Measurements from ENCODE around the gene KCNK6. TPM values are rescaled to one million over a fixed set of nuclear protein-coding genes. Genes with fewer than 3 reads are reported as not detected.

The KCNK6 gene
- 9.3 and 13.0 TPM in 2 replicates for total RNA-seq

GRCh38 chr19:38319421-38320258, at the start of gene KCNK6:
TSS of gene KCNK6 (plus strand) at chr19:38319845. CDS start at chr19:38319951, 106 bp downstream.

GRCh38 chr19:38303517-38304351, 15.9 kb upstream of the KCNK6 start, which contains the start of gene C19orf33:
TSS of gene C19orf33 (plus strand) at chr19:38304251. CDS start at chr19:38304262, 11 bp downstream.

GRCh38 chr19:38315657-38316476, 3.8 kb upstream of the KCNK6 start, which contains the start of gene YIF1B:
TSS of gene YIF1B (minus strand) at chr19:38315947. CDS start at chr19:38315917, 30 bp downstream.

GRCh38 chr19:38374332-38375097, 54.9 kb downstream of the KCNK6 start, which contains the start of gene PSMD8:
TSS of gene PSMD8 (plus strand) at chr19:38374571. CDS start at chr19:38374602, 31 bp downstream.

Other genes starting within 250 kb of the KCNK6 start
- gene DPF1, start 95.6 kb upstream of the KCNK6 start, total RNA-seq: 1.0 and 1.6 TPM in 2 replicates
- 5.1 and 7.0 TPM in 2 replicates for gene PPP1R14A, start 63.5 kb upstream of the KCNK6 start, total RNA-seq
- gene SPINT2, start 55.3 kb upstream of the KCNK6 start, total RNA-seq: 10.9 and 17.7 TPM in 2 replicates
- gene C19orf33, start 15.6 kb upstream of the KCNK6 start, total RNA-seq: not detected in 2 replicates
- gene YIF1B, start 3.9 kb upstream of the KCNK6 start, total RNA-seq: 103 and 109 TPM in 2 replicates
- 2.4 and 6.5 TPM in 2 replicates for gene CATSPERG, start 16.0 kb downstream of the KCNK6 start, total RNA-seq
- gene PSMD8, start 54.7 kb downstream of the KCNK6 start, total RNA-seq: 243 and 262 TPM in 2 replicates
- gene GGN, start 68.2 kb downstream of the KCNK6 start, total RNA-seq: 0.46 and 0.86 TPM in 2 replicates
- gene SPRED3, start 68.9 kb downstream of the KCNK6 start, total RNA-seq: 3.0 and 6.0 TPM in 2 replicates
- 8.7 and 9.1 TPM in 2 replicates for gene FAM98C, start 83.2 kb downstream of the KCNK6 start, total RNA-seq
- gene RASGRP4, start 106.4 kb downstream of the KCNK6 start, total RNA-seq: not detected in 2 replicates
- gene RYR1, start 113.8 kb downstream of the KCNK6 start, total RNA-seq: under 0.01 and 0.03 TPM in 2 replicates